Effector memory CD8-positive, alpha-beta T cell (primary cell): ENCODE data around the gene DAAM2.

Source experiments
- ATAC-seq: fragments of 150-1000 bp; cut with Tn5 transposase; replicated peaks from 2 replicates; pipeline ENCODE4 v1.10.0; 2021; ENCODE audit warnings: mild to moderate bottlenecking, moderate library complexity
- DNase-seq, 3 experiments: peaks; one replicate each; pipeline ENCODE4 v3.0.0; 2021
- H3K27ac Mint-ChIP-seq, 2 donors: one replicate each; pipeline ENCODE4 v1.8.0; 2022; ENCODE audit warnings: mild to moderate bottlenecking in 2 of 2, mixed read lengths in 2 of 2, moderate library complexity in 2 of 2
- H3K27me3 Mint-ChIP-seq, 2 donors: one replicate each; pipeline ENCODE4 v1.8.0; 2022; ENCODE audit warnings: mixed read lengths in 2 of 2
- H3K36me3 Mint-ChIP-seq: one replicate; pipeline ENCODE4 v1.8.0; 2022; ENCODE audit warnings: mild to moderate bottlenecking, moderate library complexity, mixed read lengths; ENCODE audit not compliant: insufficient read depth
- H3K4me1 Mint-ChIP-seq, 2 donors: one replicate each; pipeline ENCODE4 v1.8.0; 2022; ENCODE audit warnings: low read depth in 2 of 2, mixed read lengths in 2 of 2
- H3K4me3 Mint-ChIP-seq, 2 donors: one replicate each; pipeline ENCODE4 v1.8.0; 2022; ENCODE audit warnings: mild to moderate bottlenecking in 2 of 2, mixed read lengths in 2 of 2, moderate library complexity in 2 of 2
- H3K9me3 Mint-ChIP-seq, 2 donors: one replicate each; pipeline ENCODE4 v1.8.0; 2022; ENCODE audit warnings: mixed read lengths in 2 of 2
- total RNA-seq, 9 experiments: gene quantifications; one replicate each; lab custom pipeline; 2026; lab: John Stamatoyannopoulos, UW

Gene DAAM2
- total RNA-seq: 0 to 0.54 (median 0) reads per million in 9 experiments

DNA sequence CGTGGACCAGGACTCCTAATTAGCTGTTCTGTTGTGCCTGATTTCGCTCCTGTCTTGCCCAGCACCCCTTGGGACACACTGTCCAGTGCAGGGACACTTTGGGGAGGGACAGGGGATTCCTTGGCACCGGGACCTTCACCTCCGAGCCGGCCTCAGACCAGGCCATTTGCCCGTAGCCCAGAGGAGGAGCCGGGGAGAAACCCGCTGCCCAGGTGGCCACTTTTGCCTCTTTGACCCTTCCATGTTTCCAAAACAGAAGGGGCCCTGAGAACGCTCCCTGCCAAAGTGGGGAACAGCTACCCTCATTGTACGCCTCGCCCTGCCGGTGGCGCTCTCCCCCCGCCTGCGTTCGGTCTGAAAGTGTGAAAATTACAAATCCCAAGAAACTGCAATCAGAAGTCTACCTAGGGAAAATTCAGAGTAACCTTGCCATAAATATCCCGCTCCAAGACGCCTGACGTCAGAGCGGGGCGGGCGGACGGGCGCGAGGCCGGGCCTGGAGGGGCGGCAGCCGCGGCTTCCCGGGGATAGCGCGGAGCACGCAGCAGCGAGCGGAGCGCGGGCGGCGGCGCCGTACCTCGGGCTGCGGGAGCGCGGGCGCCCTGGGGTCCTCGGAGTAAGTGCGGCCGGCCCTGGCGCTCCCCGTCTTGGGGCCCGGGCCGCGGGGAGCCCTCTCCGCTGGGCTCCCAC, at the start of gene DAAM2:
Gene DAAM2 (plus strand): TSS at position 527 of the 690 bp plus-strand sequence. CDS start 63,927 bp downstream, outside the sequence.
- Mint-ChIP-seq H3K4me3 (no peak within 1 kb of the TSS), H3K4me1 (no peaks in the 10 kb centered on the region), H3K27ac (no peak within 1 kb of the TSS), H3K27me3 (peaks cover 72 to 81% of the 10 kb centered on the region in 2 donors), H3K9me3 (no peaks in the 10 kb centered on the region), H3K36me3 (no peaks in the 10 kb centered on the region)
- DNase-seq (no peak), ATAC-seq (no peak)

GRCh38 chr6:39746795-39747194, 45.4 kb upstream of the DAAM2 start:
- ATAC-seq (no peak), DNase-seq (no peak)
- Mint-ChIP-seq H3K36me3 (peaks cover 3% of the 10 kb centered on the region), H3K4me1 (no peaks in the 10 kb centered on the region), H3K27me3 (peaks cover 6 to 14% of the 10 kb centered on the region in 2 donors), H3K27ac (no peak overlapping the region), H3K9me3 (no peaks in the 10 kb centered on the region), H3K4me3 (no peak overlapping the region)

GRCh38 chr6:39752835-39753724, 39.1 kb upstream of the DAAM2 start:
- no peak overlapping the region for H3K27ac Mint-ChIP-seq
- DNase-seq: no peak

DNA sequence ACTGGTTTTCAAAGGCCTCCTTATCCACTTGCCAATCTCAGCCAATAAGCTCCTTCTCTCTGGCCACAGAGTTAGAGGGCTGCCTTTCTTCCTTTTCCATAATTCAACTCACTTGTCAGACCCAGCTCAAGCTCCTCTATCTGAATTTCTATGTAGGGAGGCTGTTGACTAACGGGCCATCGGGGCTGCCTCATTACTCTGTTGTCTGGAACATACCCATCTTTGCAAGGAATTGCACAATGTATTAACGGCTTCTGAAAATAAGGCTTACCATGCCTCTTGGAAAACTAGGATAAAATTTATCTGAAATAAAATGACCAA, 38.5 kb upstream of the DAAM2 start:
- H3K4me3 Mint-ChIP-seq: no peak overlapping the region
- peaks cover 0 to 10% of the 10 kb centered on the region in 2 donors for H3K9me3 Mint-ChIP-seq
- DNase-seq (no peak), ATAC-seq (no peak)
- H3K27ac Mint-ChIP-seq: no peak overlapping the region
- peaks cover 10 to 21% of the 10 kb centered on the region in 2 donors for H3K27me3 Mint-ChIP-seq
- no peaks in the 10 kb centered on the region for H3K36me3 Mint-ChIP-seq
- H3K4me1 Mint-ChIP-seq: no peaks in the 10 kb centered on the region

More at GRCh38 chr6:39752835-39753724, 39.1 kb upstream of the DAAM2 start:
- ATAC-seq: no peak
- Mint-ChIP-seq H3K36me3 (no peaks in the 10 kb centered on the region), H3K27me3 (peaks cover 10 to 21% of the 10 kb centered on the region in 2 donors), H3K9me3 (peaks cover 0 to 10% of the 10 kb centered on the region in 2 donors), H3K4me1 (no peaks in the 10 kb centered on the region), H3K4me3 (no peak overlapping the region)

DNA sequence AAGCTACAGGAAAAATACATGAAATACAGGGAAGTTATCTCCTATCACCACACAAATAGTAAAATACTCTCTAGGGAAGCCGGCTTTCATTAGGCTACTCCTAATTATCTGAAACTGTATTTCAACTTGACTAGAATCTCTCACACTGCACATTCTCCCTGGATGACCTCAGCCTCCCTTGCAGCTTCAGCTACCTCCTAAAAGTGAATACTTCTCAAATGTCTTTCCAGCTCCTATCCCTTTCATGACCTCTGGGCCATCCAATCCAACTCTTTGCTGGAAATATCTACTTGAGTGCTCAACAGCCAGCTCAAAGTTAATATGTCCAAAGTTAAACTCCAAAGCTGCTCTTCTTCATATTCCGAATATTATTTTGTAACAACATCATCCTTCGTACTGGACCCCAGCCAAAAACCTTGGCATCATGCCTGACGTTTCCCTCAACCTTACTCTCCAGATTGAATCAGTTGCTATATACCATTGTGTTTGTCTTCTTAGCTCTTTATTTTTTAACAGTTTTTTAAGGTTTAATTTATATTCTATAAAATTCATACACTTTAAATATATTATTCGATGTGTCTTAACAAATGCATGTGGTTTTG, 37.6 kb upstream of the DAAM2 start:
- DNase-seq (no peak), ATAC-seq (no peak)
- H3K9me3 Mint-ChIP-seq: peaks cover 0 to 10% of the 10 kb centered on the region in 2 donors
- no peak overlapping the region for H3K4me3 Mint-ChIP-seq
- H3K27me3 Mint-ChIP-seq: peaks cover 10 to 19% of the 10 kb centered on the region in 2 donors
- H3K36me3 Mint-ChIP-seq: no peaks in the 10 kb centered on the region
- no peaks in the 10 kb centered on the region for H3K4me1 Mint-ChIP-seq
- H3K27ac Mint-ChIP-seq: no peak overlapping the region

DNA sequence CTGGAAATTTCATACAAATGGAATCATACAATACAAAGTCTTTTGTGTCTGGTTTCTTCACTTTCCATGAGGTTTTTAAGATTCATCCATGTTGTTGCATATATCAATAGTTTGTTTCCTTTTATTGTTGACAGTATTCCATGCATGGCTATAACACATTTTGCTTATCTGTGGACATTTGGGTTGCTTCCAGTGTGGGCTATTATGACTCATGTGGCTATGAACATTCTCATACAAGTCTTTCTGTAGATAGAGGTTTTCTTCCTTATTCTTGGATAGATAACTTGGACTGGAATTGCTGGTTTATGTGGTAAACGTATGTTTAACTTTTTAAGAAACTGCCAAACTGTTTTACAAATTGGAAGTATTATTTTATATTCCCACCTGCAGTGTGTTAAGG, 36.9 kb upstream of the DAAM2 start:
- DNase-seq: no peak
- ATAC-seq: no peak
- no peaks in the 10 kb centered on the region for H3K4me1 Mint-ChIP-seq
- H3K4me3 Mint-ChIP-seq: no peak overlapping the region
- H3K36me3 Mint-ChIP-seq: no peaks in the 10 kb centered on the region
- H3K27me3 Mint-ChIP-seq: peaks cover 6 to 15% of the 10 kb centered on the region in 2 donors
- H3K9me3 Mint-ChIP-seq: peaks cover 0 to 10% of the 10 kb centered on the region in 2 donors
- no peak overlapping the region for H3K27ac Mint-ChIP-seq

GRCh38 chr6:39756582-39756981, 35.6 kb upstream of the DAAM2 start:
- no peak overlapping the region for H3K4me3 Mint-ChIP-seq
- H3K27me3 Mint-ChIP-seq: peaks cover 11 to 15% of the 10 kb centered on the region in 2 donors
- ATAC-seq: no peak
- no peaks in the 10 kb centered on the region for H3K4me1 Mint-ChIP-seq
- no peaks in the 10 kb centered on the region for H3K36me3 Mint-ChIP-seq
- no peak overlapping the region for H3K27ac Mint-ChIP-seq
- peaks cover 0 to 10% of the 10 kb centered on the region in 2 donors for H3K9me3 Mint-ChIP-seq
- DNase-seq: no peak

GRCh38 chr6:39758905-39759605, 33.1 kb upstream of the DAAM2 start:
- Mint-ChIP-seq H3K27me3 (peaks cover 11 to 25% of the 10 kb centered on the region in 2 donors), H3K36me3 (no peaks in the 10 kb centered on the region), H3K27ac (no peak overlapping the region), H3K4me1 (no peaks in the 10 kb centered on the region), H3K9me3 (peaks cover 0 to 10% of the 10 kb centered on the region in 2 donors), H3K4me3 (no peak overlapping the region)
- DNase-seq (no peak), ATAC-seq (no peak)

- DNase-seq: no peak
- Mint-ChIP-seq H3K27me3 (peaks cover 24 to 30% of the 10 kb centered on the region in 2 donors), H3K9me3 (peaks cover 0 to 10% of the 10 kb centered on the region in 2 donors), H3K27ac (no peak overlapping the region), H3K36me3 (no peaks in the 10 kb centered on the region), H3K4me3 (no peak overlapping the region), H3K4me1 (no peaks in the 10 kb centered on the region)
- no peak for ATAC-seq
Observed at GRCh38 chr6:39760226-39760952, 31.8 kb upstream of the DAAM2 start.

DNA sequence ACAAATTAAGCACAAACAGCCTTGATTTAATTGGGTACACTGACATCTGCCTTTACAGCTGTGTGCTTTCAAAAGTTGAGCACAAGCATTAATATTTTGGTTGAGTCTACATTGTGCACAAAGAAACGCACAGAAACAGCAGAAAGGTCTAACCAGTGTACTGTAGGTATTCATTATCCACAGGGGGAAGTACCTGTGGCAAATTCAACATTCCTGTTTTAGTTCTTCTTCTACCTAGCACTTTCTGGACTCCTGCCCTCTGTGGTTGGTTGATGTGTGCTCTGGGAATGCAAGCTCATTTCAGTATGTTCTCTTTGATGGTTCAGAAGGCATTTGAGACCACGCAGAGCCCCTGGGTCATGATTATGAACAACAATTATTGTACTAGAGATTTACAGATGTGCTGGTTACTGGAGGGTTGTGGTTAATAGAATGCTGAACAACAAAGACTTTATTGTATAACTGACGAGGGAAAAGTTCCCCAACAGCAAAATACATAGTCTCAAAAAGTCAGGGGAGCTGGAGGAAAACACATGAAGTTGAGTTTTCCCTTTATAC, 26.6 kb upstream of the DAAM2 start:
- no peak overlapping the region for H3K4me3 Mint-ChIP-seq
- H3K36me3 Mint-ChIP-seq: no peaks in the 10 kb centered on the region
- DNase-seq: no peak
- ATAC-seq: no peak
- H3K9me3 Mint-ChIP-seq: no peaks in the 10 kb centered on the region
- H3K27ac Mint-ChIP-seq: no peak overlapping the region
- H3K4me1 Mint-ChIP-seq: no peaks in the 10 kb centered on the region
- H3K27me3 Mint-ChIP-seq: peaks cover 27 to 33% of the 10 kb centered on the region in 2 donors

DNA sequence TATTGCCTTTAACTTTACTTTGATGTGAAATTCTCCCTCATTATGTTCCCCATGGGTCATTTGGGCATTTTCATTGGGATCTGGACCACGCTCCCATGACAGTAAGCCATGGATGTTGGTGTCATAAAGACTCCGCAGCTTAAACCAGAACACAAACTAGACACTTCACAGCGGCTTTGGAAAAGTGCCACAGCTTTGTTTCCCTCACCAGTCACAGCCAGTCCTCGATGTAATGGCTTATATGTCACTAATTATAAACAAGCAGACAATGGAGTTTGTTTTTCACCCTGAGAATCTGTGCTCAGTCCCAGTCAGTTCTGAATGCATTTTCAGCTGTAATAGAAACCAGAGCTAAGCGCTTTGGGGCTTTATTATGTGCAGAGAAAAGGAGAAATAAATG, 23.2 kb upstream of the DAAM2 start:
- ATAC-seq: no peak
- no peaks in the 10 kb centered on the region for H3K9me3 Mint-ChIP-seq
- DNase-seq: no peak
- no peak overlapping the region for H3K27ac Mint-ChIP-seq
- H3K4me1 Mint-ChIP-seq: no peaks in the 10 kb centered on the region
- no peak overlapping the region for H3K4me3 Mint-ChIP-seq
- no peaks in the 10 kb centered on the region for H3K36me3 Mint-ChIP-seq
- peaks cover 22 to 37% of the 10 kb centered on the region in 2 donors for H3K27me3 Mint-ChIP-seq

GRCh38 chr6:39770446-39770845, 21.7 kb upstream of the DAAM2 start:
- H3K9me3 Mint-ChIP-seq: no peaks in the 10 kb centered on the region
- peaks cover 3% of the 10 kb centered on the region for H3K36me3 Mint-ChIP-seq
- DNase-seq: no peak
- no peak overlapping the region for H3K4me3 Mint-ChIP-seq
- no peaks in the 10 kb centered on the region for H3K4me1 Mint-ChIP-seq
- H3K27ac Mint-ChIP-seq: no peak overlapping the region
- no peak for ATAC-seq
- peaks cover 16 to 31% of the 10 kb centered on the region in 2 donors for H3K27me3 Mint-ChIP-seq
